ENCODE measurements around the gene USP31.

- TF ChIP-seq CTCF (IDR thresholded peaks at IDR 0.05): no peak
- no peak for TF ChIP-seq POLR2A (IDR thresholded peaks at IDR 0.05)
Measured at GRCh38 chr16:23181506-23181905, 32.3 kb upstream of the USP31 start.

All from esophagus squamous epithelium (tissue), 4 donors.